Endothelial cell of umbilical vein (primary cell): ENCODE data around the gene BBS2.
A peak's percentile ranks its signal among the peaks of the same experiment; 100 is the strongest.

Experiments used
- CTCF ChIP-seq, 2 donors: IDR thresholded peaks; 1 replicate in 1 of 2; 2 replicates in 1 of 2; pipeline ENCODE4 v1.5.1; 2011; ENCODE audit warnings: low read length in 2 of 2, mild to moderate bottlenecking in 2 of 2, moderate library complexity in 2 of 2, control low read depth in 1 of 2, inconsistent platforms in 1 of 2, low read depth in 1 of 2; ENCODE audit not compliant: insufficient read depth in 1 of 2; ENCODE audit errors: extremely low read depth in 1 of 2
- GATA2 ChIP-seq: IDR thresholded peaks from 2 replicates; pipeline ENCODE4 v1.7.0; 2011; ENCODE audit warnings: low read depth, mild to moderate bottlenecking, moderate library complexity, mixed read lengths, low read length; ENCODE audit not compliant: insufficient read length, insufficient read depth
- POLR2A ChIP-seq: IDR thresholded peaks from 2 replicates; pipeline ENCODE4 v1.6.1; 2012; ENCODE audit warnings: low read depth, mild to moderate bottlenecking, control low read depth, low read length
- POLR2AphosphoS5 ChIP-seq: IDR thresholded peaks from 2 replicates; pipeline ENCODE4 v1.6.1; 2012; ENCODE audit warnings: low read depth, mild to moderate bottlenecking, control low read depth, low read length, moderate library complexity; ENCODE audit not compliant: insufficient read depth

- peak; percentile 75 for TF ChIP-seq POLR2A
- TF ChIP-seq POLR2AphosphoS5 = peak; percentile 48
- TF ChIP-seq CTCF (IDR thresholded peaks at IDR 0.05; ENCODE audit: extremely low read depth in 1 of 2, insufficient read depth in 1 of 2, low read depth in 1 of 2, low read length in 2 of 2) = no peak
- no peak for TF ChIP-seq GATA2
These were observed 68.7 kb downstream of the BBS2 start, which contains the start of the genes NUDT21 and OGFOD1 for GRCh38 chr16:56450986-56451752.
